Psoas muscle (tissue), 8 donors: ENCODE results near the gene GCFC2. TPM values are rescaled to one million over a fixed set of nuclear protein-coding genes. Genes with fewer than 3 reads are reported as not detected.

Experiments used
- ATAC-seq, 4 donors: fragments of 200-7000 bp; cut with Tn5 transposase; one replicate each; pipeline ENCODE4 v1.9.1; 2020; ENCODE audit warnings: moderate library complexity in 3 of 4, mild to moderate bottlenecking in 2 of 4
- DNase-seq, 2 donors: peaks; one replicate each; pipeline ENCODE4 v3.0.0-alpha.2; 2020
- H3K27ac ChIP-seq: fragments of 200-600 bp; one replicate; pipeline ENCODE4 v1.8.0; 2022
- H3K27me3 ChIP-seq, 3 donors: fragments of 200-600 bp in 1 of 3; one replicate each; pipeline versions ENCODE4 v1.6.1 to v1.8.0; 2013 to 2022; ENCODE audit warnings: low read length in 2 of 3, mild to moderate bottlenecking in 2 of 3, moderate library complexity in 1 of 3; ENCODE audit not compliant: insufficient read depth in 3 of 3
- H3K36me3 ChIP-seq, 2 donors: fragments of 200-600 bp in 1 of 2; one replicate each; pipeline versions ENCODE4 v1.6.1 to v1.8.0; 2013 to 2022; ENCODE audit warnings: low read depth in 1 of 2, mild to moderate bottlenecking in 1 of 2, moderate library complexity in 1 of 2; ENCODE audit not compliant: insufficient read depth in 1 of 2
- H3K4me1 ChIP-seq: fragments of 200-600 bp; one replicate; pipeline ENCODE4 v1.8.0; 2022
- H3K4me3 ChIP-seq: fragments of 200-600 bp; one replicate; pipeline ENCODE4 v1.8.0; 2022; ENCODE audit warnings: mild to moderate bottlenecking
- H3K9me3 ChIP-seq: fragments of 200-600 bp; one replicate; pipeline ENCODE4 v1.8.0; 2022
- WGBS, 3 donors: extraction: QIAGEN DNeasy Blood & Tissue Kit; methylation state at CpG; one replicate each; pipeline versions ENCODE4 v1.1.6 to v1.1.7; 2013; 5-methylcytosine and 5-hydroxymethylcytosine counted together
- intact Hi-C, 2 donors: fragments of 100-400 bp; cut with DNase I; formaldehyde crosslinking; loops; one replicate each; pipeline versions ENCODE4 v1.11.0 to v1.14.2; 2022
- polyA plus RNA-seq, 3 donors: library from polyadenylated mRNA; stranded (reverse); fragments of 200-250 nt; gene quantifications; one replicate each; pipeline ENCODE4 v1.2.3, GENCODE V29; 2013
- total RNA-seq, 4 donors: library from RNA; stranded (reverse); fragmentation: NEBNext Ultra II Directional in 2 of 4; extraction: Animal tissue kit (Norgen Biotek cat#: 25700) in 2 of 4; gene quantifications; one replicate each; pipeline versions ENCODE4 v1.2.1 to v1.2.4, GENCODE V29; 2021 to 2023
- TF ChIP-seq, protein P1 (sequence below): fragments of 200-600 bp; IDR thresholded peaks from one replicate; pipeline ENCODE4 v1.8.0; 2022; ENCODE audit warnings: antibody characterized with exemption
- donor health status: healthy with polysubstance abuse.
- donor health status: DM: no; HTN: no; CAD: no; lungs with moderate emphysema.
- donor health status: Bipolar disorder and iron deficiency.
- donor health status: healthy.
- donor health status: DM: yes; HTN: yes; CAD: no.
- donor health status: DM: no; HTN: no; CAD: no.
- donor health status: DM: no; HTN: no; CAD: no.
- donor health status: DM: yes; HTN: yes; CAD: no.

Gene GCFC2
- total and polyA plus RNA-seq, 7 donors: 13.2 to 31.5 (median 20.2) TPM

- intact Hi-C loops: loop anchor here in 1 of 2 donors (5.0 kb wide), 1 partner anchor 33 kb away; no protein-coding TSS in a partner anchor
- peaks cover 0 to 11% of the 10 kb centered on the region in 2 donors for H3K36me3 ChIP-seq
- TF ChIP-seq, protein P1, sequence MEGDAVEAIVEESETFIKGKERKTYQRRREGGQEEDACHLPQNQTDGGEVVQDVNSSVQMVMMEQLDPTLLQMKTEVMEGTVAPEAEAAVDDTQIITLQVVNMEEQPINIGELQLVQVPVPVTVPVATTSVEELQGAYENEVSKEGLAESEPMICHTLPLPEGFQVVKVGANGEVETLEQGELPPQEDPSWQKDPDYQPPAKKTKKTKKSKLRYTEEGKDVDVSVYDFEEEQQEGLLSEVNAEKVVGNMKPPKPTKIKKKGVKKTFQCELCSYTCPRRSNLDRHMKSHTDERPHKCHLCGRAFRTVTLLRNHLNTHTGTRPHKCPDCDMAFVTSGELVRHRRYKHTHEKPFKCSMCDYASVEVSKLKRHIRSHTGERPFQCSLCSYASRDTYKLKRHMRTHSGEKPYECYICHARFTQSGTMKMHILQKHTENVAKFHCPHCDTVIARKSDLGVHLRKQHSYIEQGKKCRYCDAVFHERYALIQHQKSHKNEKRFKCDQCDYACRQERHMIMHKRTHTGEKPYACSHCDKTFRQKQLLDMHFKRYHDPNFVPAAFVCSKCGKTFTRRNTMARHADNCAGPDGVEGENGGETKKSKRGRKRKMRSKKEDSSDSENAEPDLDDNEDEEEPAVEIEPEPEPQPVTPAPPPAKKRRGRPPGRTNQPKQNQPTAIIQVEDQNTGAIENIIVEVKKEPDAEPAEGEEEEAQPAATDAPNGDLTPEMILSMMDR: no peak
- 14 to 32% (median 26%) methylated on average over 1 of the region's 1 CpG for WGBS, 3 donors
- H3K9me3 ChIP-seq: no peaks in the 10 kb centered on the region
- peak overlapping the region; percentile 83 for H3K27ac ChIP-seq
- ATAC-seq (peak in 2 of 4 donors; percentile 45 to 57), DNase-seq (no peak)
- no peaks in the 10 kb centered on the region for H3K27me3 ChIP-seq
- peaks cover 47% of the 10 kb centered on the region for H3K4me1 ChIP-seq
- peak overlapping the region; percentile 54 for H3K4me3 ChIP-seq
Observed at GRCh38 chr2:75643980-75644379, 66.7 kb downstream of the GCFC2 start.

- peak; percentile 35 to 76 for DNase-seq
- intact Hi-C loops: loop anchor here (1.0 to 5.0 kb wide), 2 partner anchors 36 kb away; no protein-coding TSS in a partner anchor
- TF ChIP-seq, protein P1: no peak
- Histone ChIP-seq H3K4me1 (peaks cover 38% of the 10 kb centered on the region), H3K27ac (peak overlapping the region; percentile 83), H3K4me3 (peak overlapping the region; percentile 54), H3K27me3 (no peaks in the 10 kb centered on the region), H3K9me3 (no peaks in the 10 kb centered on the region), H3K36me3 (no peaks in the 10 kb centered on the region)
- ATAC-seq: peak; percentile 87 to 90 (median 88)
- 25 to 30% (median 26%) methylated on average over 1 of the region's 1 CpG for WGBS, 3 donors
Observed at GRCh38 chr2:75641587-75641986, 69.1 kb downstream of the GCFC2 start.

GRCh38 chr2:75640621-75641121 lies 70.0 kb downstream of the GCFC2 start:
- Histone ChIP-seq H3K4me3 (no peak overlapping the region), H3K4me1 (peaks cover 31% of the 10 kb centered on the region), H3K27ac (peak overlapping the region; percentile 83), H3K9me3 (no peaks in the 10 kb centered on the region), H3K36me3 (no peaks in the 10 kb centered on the region), H3K27me3 (no peaks in the 10 kb centered on the region)
- TF ChIP-seq, protein P1: peak; percentile 99
- DNase-seq (peak; percentile 61 to 80), ATAC-seq (peak; percentile 89 to 95 (median 90))
- intact Hi-C loops: loop anchor here (1.0 to 5.0 kb wide), 2 partner anchors 37 kb away; no protein-coding TSS in a partner anchor
- 0 to 3% (median 0%) methylated on average over 3 of the region's 3 CpGs for WGBS, 3 donors

DNA sequence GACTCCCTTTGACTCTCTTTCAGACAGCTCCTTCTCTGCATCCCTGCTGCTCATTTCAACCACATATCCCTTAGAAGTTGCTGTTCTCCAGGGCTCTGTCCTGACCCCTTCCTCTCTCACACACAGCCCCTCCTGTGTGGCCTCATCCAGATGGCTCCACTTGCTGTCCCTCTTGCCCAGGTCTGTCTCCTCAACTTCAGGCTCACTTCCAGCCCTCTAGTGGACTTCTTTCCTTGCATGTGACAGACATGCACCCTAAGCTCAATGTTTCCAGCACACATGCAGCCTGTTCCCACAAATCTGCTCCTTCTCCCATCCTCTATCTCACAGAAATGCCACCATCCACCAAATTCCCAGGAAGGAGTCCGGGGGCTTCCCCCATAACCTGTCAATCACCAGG lies 73.1 kb downstream of the GCFC2 start:
- H3K9me3 ChIP-seq: no peaks in the 10 kb centered on the region
- H3K27me3 ChIP-seq: no peaks in the 10 kb centered on the region
- H3K4me1 ChIP-seq: peaks cover 15% of the 10 kb centered on the region
- DNase-seq (no peak), ATAC-seq (no peak)
- no peak overlapping the region for H3K27ac ChIP-seq
- 71 to 80% (median 78%) methylated on average over 1 of the region's 1 CpG for WGBS, 3 donors
- intact Hi-C loops: no loop called here
- no peak overlapping the region for H3K4me3 ChIP-seq
- TF ChIP-seq, protein P1: no peak
- H3K36me3 ChIP-seq: no peaks in the 10 kb centered on the region

GRCh38 chr2:75634945-75635344 lies 75.8 kb downstream of the GCFC2 start:
- H3K27ac ChIP-seq: peak overlapping the region; percentile 12
- 0 to 93% (median 71%) methylated on average over 1 of the region's 1 CpG for WGBS, 3 donors
- H3K4me3 ChIP-seq: no peak overlapping the region
- H3K9me3 ChIP-seq: no peaks in the 10 kb centered on the region
- H3K36me3 ChIP-seq: no peaks in the 10 kb centered on the region
- ATAC-seq: no peak
- DNase-seq: no peak
- intact Hi-C loops: no loop called here
- H3K27me3 ChIP-seq: no peaks in the 10 kb centered on the region
- TF ChIP-seq, protein P1: no peak
- H3K4me1 ChIP-seq: peaks cover 2% of the 10 kb centered on the region
